Muscle layer of duodenum (tissue), 2 donors: ENCODE measurements around the gene NANOS1.
A peak's percentile ranks its signal among the peaks of the same experiment; 100 is the strongest.

ENCODE experiments used
- H3K27ac ChIP-seq: one replicate; pipeline ENCODE4 v1.7.0; 2013; ENCODE audit warnings: mild to moderate bottlenecking, low read length
- H3K27me3 ChIP-seq: one replicate; pipeline ENCODE4 v1.7.0; 2013; ENCODE audit warnings: low read depth, mild to moderate bottlenecking, control low read depth, low read length
- H3K36me3 ChIP-seq, 2 donors: one replicate each; pipeline ENCODE4 v1.7.0; 2013; ENCODE audit warnings: low read length in 2 of 2, control low read depth in 1 of 2, mild to moderate bottlenecking in 1 of 2; ENCODE audit not compliant: insufficient read depth in 2 of 2, control insufficient read depth in 1 of 2
- H3K4me1 ChIP-seq, 2 donors: one replicate each; pipeline ENCODE4 v1.7.0; 2013; ENCODE audit warnings: low read length in 2 of 2, mild to moderate bottlenecking in 2 of 2, control low read depth in 1 of 2, moderate library complexity in 1 of 2; ENCODE audit not compliant: insufficient read depth in 2 of 2, control insufficient read depth in 1 of 2
- H3K4me3 ChIP-seq, 2 donors: one replicate each; pipeline ENCODE4 v1.7.0; 2013; ENCODE audit warnings: low read length in 2 of 2, low read depth in 1 of 2, mild to moderate bottlenecking in 1 of 2
- H3K9me3 ChIP-seq, 2 donors: one replicate each; pipeline ENCODE4 v1.7.0; 2013; ENCODE audit warnings: low read length in 2 of 2, control low read depth in 1 of 2, mild to moderate bottlenecking in 1 of 2; ENCODE audit not compliant: control insufficient read depth in 1 of 2
- donor health status: healthy.

NANOS1 gene, protein sequence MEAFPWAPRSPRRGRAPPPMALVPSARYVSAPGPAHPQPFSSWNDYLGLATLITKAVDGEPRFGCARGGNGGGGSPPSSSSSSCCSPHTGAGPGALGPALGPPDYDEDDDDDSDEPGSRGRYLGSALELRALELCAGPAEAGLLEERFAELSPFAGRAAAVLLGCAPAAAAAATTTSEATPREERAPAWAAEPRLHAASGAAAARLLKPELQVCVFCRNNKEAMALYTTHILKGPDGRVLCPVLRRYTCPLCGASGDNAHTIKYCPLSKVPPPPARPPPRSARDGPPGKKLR

GRCh38 chr10:119029613-119030420 lies at the start of gene NANOS1:
TSS of gene NANOS1 (plus strand) at chr10:119029714. CDS start at chr10:119029802, 88 bp downstream.
- Histone ChIP-seq H3K36me3 (peaks cover 11 to 16% of the 10 kb centered on the region in 2 donors), H3K9me3 (no peaks in the 10 kb centered on the region), H3K4me3 (peak within 1 kb of the TSS; percentile 30 to 67), H3K27me3 (no peaks in the 10 kb centered on the region), H3K27ac (no peak within 1 kb of the TSS), H3K4me1 (peaks cover 4 to 35% of the 10 kb centered on the region in 2 donors)

GRCh38 chr10:118980135-118980865 lies 49.2 kb upstream of the NANOS1 start:
- H3K27ac ChIP-seq = no peak overlapping the region
- H3K27me3 ChIP-seq = no peaks in the 10 kb centered on the region
- H3K4me1 ChIP-seq = no peaks in the 10 kb centered on the region
- H3K36me3 ChIP-seq = no peaks in the 10 kb centered on the region
- peaks cover 0 to 3% of the 10 kb centered on the region in 2 donors for H3K9me3 ChIP-seq
- H3K4me3 ChIP-seq = no peak overlapping the region

- Histone ChIP-seq H3K9me3 (peaks cover 0 to 8% of the 10 kb centered on the region in 2 donors), H3K4me3 (no peak overlapping the region), H3K4me1 (no peaks in the 10 kb centered on the region)
Observed at GRCh38 chr10:118980870-118981269, 48.6 kb upstream of the NANOS1 start.

DNA sequence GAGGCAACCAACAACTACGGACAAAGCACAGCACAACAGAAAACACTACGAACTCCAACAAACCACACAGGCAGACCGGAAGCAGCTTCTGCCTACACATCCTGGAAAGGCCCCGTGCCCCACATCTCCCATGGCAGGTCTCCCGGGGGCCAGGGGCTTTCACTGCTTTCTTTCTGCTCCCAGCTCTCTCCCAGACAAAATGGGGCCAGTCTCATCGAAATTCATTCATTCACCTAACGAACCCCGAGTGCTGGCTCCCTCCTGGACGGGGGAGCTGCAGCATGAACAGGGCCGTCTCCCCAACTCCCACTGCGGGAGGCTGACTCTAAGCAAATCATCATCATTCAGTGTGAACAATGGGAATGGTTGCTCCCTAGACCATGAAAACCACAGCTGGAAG lies 47.6 kb upstream of the NANOS1 start:
- Histone ChIP-seq H3K9me3 (peaks cover 0 to 8% of the 10 kb centered on the region in 2 donors), H3K27ac (no peak overlapping the region), H3K4me1 (no peaks in the 10 kb centered on the region), H3K4me3 (no peak overlapping the region), H3K36me3 (no peaks in the 10 kb centered on the region), H3K27me3 (no peaks in the 10 kb centered on the region)

More at GRCh38 chr10:118980870-118981269, 48.6 kb upstream of the NANOS1 start:
- H3K36me3 ChIP-seq = no peaks in the 10 kb centered on the region
- no peaks in the 10 kb centered on the region for H3K27me3 ChIP-seq
- H3K27ac ChIP-seq = no peak overlapping the region

- H3K27me3 ChIP-seq = no peaks in the 10 kb centered on the region
- no peaks in the 10 kb centered on the region for H3K4me1 ChIP-seq
- H3K9me3 ChIP-seq = peaks cover 0 to 8% of the 10 kb centered on the region in 2 donors
- H3K36me3 ChIP-seq = no peaks in the 10 kb centered on the region
- no peak overlapping the region for H3K4me3 ChIP-seq
- H3K27ac ChIP-seq = no peak overlapping the region
Observed at GRCh38 chr10:118982366-118982765, 47.1 kb upstream of the NANOS1 start.

- Histone ChIP-seq H3K9me3 (peaks cover 0 to 8% of the 10 kb centered on the region in 2 donors), H3K4me3 (no peak overlapping the region)
Observed at GRCh38 chr10:118983263-118983662, 46.3 kb upstream of the NANOS1 start.

DNA sequence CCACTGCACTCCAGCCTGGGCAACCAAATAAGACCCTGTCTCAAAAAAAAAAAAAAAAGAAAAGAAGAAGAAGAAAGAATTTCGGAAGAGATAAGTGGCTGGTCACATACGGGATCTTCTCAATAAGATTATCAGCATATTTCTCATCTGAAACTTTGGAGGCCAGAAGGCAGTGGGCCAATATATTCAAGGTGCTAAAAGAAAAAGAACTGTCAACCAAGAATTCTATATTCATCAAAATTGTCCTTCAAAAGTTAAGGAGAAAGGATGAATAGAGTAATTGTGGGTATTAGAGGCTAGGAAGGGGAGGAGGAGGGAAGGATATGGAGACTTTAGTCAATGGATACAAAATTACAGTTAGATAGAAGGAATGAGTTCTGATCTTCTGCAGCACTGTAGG lies 43.9 kb upstream of the NANOS1 start:
- Histone ChIP-seq H3K36me3 (no peaks in the 10 kb centered on the region), H3K27me3 (no peaks in the 10 kb centered on the region), H3K4me3 (no peak overlapping the region), H3K27ac (no peak overlapping the region), H3K4me1 (no peaks in the 10 kb centered on the region), H3K9me3 (peaks cover 0 to 8% of the 10 kb centered on the region in 2 donors)

More at GRCh38 chr10:118983263-118983662, 46.3 kb upstream of the NANOS1 start:
- H3K36me3 ChIP-seq = no peaks in the 10 kb centered on the region
- H3K27me3 ChIP-seq = no peaks in the 10 kb centered on the region
- no peaks in the 10 kb centered on the region for H3K4me1 ChIP-seq
- no peak overlapping the region for H3K27ac ChIP-seq

GRCh38 chr10:118986815-118987790 lies 42.4 kb upstream of the NANOS1 start:
- no peaks in the 10 kb centered on the region for H3K4me1 ChIP-seq
- peaks cover 0 to 8% of the 10 kb centered on the region in 2 donors for H3K9me3 ChIP-seq
- H3K27ac ChIP-seq = no peak overlapping the region
- no peak overlapping the region for H3K4me3 ChIP-seq
- H3K27me3 ChIP-seq = peaks cover 4% of the 10 kb centered on the region
- no peaks in the 10 kb centered on the region for H3K36me3 ChIP-seq

GRCh38 chr10:118990326-118990725 lies 39.2 kb upstream of the NANOS1 start:
- Histone ChIP-seq H3K9me3 (peaks cover 0 to 4% of the 10 kb centered on the region in 2 donors), H3K4me1 (no peaks in the 10 kb centered on the region), H3K36me3 (no peaks in the 10 kb centered on the region), H3K27me3 (peaks cover 4% of the 10 kb centered on the region), H3K4me3 (no peak overlapping the region), H3K27ac (no peak overlapping the region)

- Histone ChIP-seq H3K4me1 (no peaks in the 10 kb centered on the region), H3K27ac (no peak overlapping the region), H3K9me3 (no peaks in the 10 kb centered on the region), H3K4me3 (no peak overlapping the region), H3K27me3 (peaks cover 4% of the 10 kb centered on the region), H3K36me3 (no peaks in the 10 kb centered on the region)
Observed at GRCh38 chr10:118992496-118992895, 37.0 kb upstream of the NANOS1 start.
